ENCODE data around the gene COPG1. TPM values are rescaled to one million over a fixed set of nuclear protein-coding genes. Genes with fewer than 3 reads are reported as not detected.

COPG1 gene
- total and polyA plus RNA-seq, 9 of the 15 experiments (the other 6 are each of a cell fraction or from before 2014, with no cell fraction given): 40.3 to 105 (median 62.4) TPM

- no peaks in the 10 kb centered on the region for H3K9me1 ChIP-seq (ENCODE audit: control insufficient read depth, insufficient read depth, low read length)
- no peak for ATAC-seq
- H3K4me3 ChIP-seq: no peak overlapping the region
- H3K4me1 ChIP-seq (replicated peaks in 1 of 2; ENCODE audit: control insufficient read depth in 2 of 2, insufficient read depth in 2 of 2, low read length in 2 of 2): no peaks in the 10 kb centered on the region
- FAIRE-seq: no peak
- peaks cover 85% of the 10 kb centered on the region; the same call in 2 of the 3 replicates for H3K36me3 ChIP-seq (ENCODE audit: control insufficient read depth, insufficient read depth, low read length)
- no peak for DNase-seq (ENCODE audit: extremely low read depth in 1 of 4, low spot score in 3 of 4)
- H4K20me1 ChIP-seq (replicated peaks; ENCODE audit: control insufficient read depth, insufficient read depth, low read length): 0 out of 2 replicates have a peak, but pooled peaks cover 3% of the 10 kb centered on the region
- no peak overlapping the region for H3K9ac ChIP-seq (ENCODE audit: insufficient read depth in 1 of 2, low read depth in 2 of 2, low read length in 2 of 2)
- 84% methylated on average over 6 of the region's 6 CpGs for WGBS (ENCODE audit: insufficient coverage, low coverage, missing lambda C conversion rate)
- H2AFZ ChIP-seq (ENCODE audit: low read depth, low read length): no peak overlapping the region
- ChIA-PET CTCF (ENCODE audit: low intra/inter-chr PET ratio) (no interaction called here), POLR2A (interaction anchor here (0.7 to 4.7 kb wide), 3 partner anchors 10 to 767 kb away, joined by 3 to 20 read pairs (median 4); no protein-coding TSS in a partner anchor)
- H3K27ac ChIP-seq (ENCODE audit: extremely low read depth, low read depth, low read length): no peak overlapping the region
- no peaks in the 10 kb centered on the region for H3K9me3 ChIP-seq (replicated peaks; ENCODE audit: control insufficient read depth, insufficient read depth, low read depth, low read length)
- TF ChIP-seq TCF15 (CRISPR knock-in tag; IDR thresholded peaks at IDR 0.05) (no peak), POU5F1 (IDR thresholded peaks at IDR 0.05; ENCODE audit: borderline replicate concordance, low read depth, low read length, partially characterized antibody) (no peak), STAG1 (CRISPR knock-in tag; IDR thresholded peaks at IDR 0.05; ENCODE audit: borderline replicate concordance) (no peak), ZNF274 (IDR thresholded peaks at IDR 0.05; ENCODE audit: borderline replicate concordance, low read depth, low read length) (no peak), ZFP91 (CRISPR knock-in tag; IDR thresholded peaks at IDR 0.05) (no peak), E2F5 (CRISPR knock-in tag; IDR thresholded peaks at IDR 0.05) (no peak), ARID1B (IDR thresholded peaks at IDR 0.05) (no peak), PATZ1 (CRISPR knock-in tag; IDR thresholded peaks at IDR 0.05; ENCODE audit: borderline replicate concordance) (no peak), ZNF668 (CRISPR knock-in tag; IDR thresholded peaks at IDR 0.05) (no peak), ZNF263 (CRISPR knock-in tag; IDR thresholded peaks at IDR 0.05; ENCODE audit: borderline replicate concordance) (no peak), TEAD1 (CRISPR knock-in tag; IDR thresholded peaks at IDR 0.05) (no peak), HNRNPH1 (optimal IDR thresholded peaks at IDR 0.05; ENCODE audit: low read depth, low read length) (no peak), MIER1 (IDR thresholded peaks at IDR 0.05; ENCODE audit: low read depth) (no peak), THAP12 (CRISPR knock-in tag; IDR thresholded peaks at IDR 0.05) (no peak)
- no peaks in the 10 kb centered on the region; the same call in 1 of the 3 replicates for H3K79me2 ChIP-seq (ENCODE audit: control insufficient read depth, insufficient read depth, low read length)
- intact Hi-C loops (cut with micrococcal nuclease): no loop called here
- no TSS peak for BruUV-seq (replicated peaks)
- no peaks in the 10 kb centered on the region for H3K27me3 ChIP-seq (ENCODE audit: control insufficient read depth in 2 of 2, insufficient read depth in 2 of 2, low read length in 2 of 2)
- in situ Hi-C loops (cut with MboI): no loop called here
- H3K4me2 ChIP-seq (ENCODE audit: insufficient read depth, low read length): no peak overlapping the region
These were observed 6.9 kb downstream of the COPG1 start for GRCh38 chr3:129256270-129256669.

All from K562 (cell line).